Choroid plexus epithelial cell (primary cell): Measurements from ENCODE around the gene MTHFD1L.
"Not testable (repeated sequence)": the region's sequence is repeated elsewhere in the genome, so short reads cannot be mapped to it uniquely, and the experiment has no call there.

Source experiments
- DNase-seq: peaks from one replicate; pipeline ENCODE4 v3.0.0-alpha.2; 2010; ENCODE audit warnings: low read depth
- H3K4me3 ChIP-seq: 2 replicates; pipeline ENCODE4 v1.5.1; 2011; ENCODE audit warnings: low read depth, mild to moderate bottlenecking, control low read depth, low read length, moderate library complexity
- CTCF ChIP-seq: conservative IDR thresholded peaks from 2 replicates; pipeline ENCODE4 v1.5.1; 2011; ENCODE audit warnings: low read depth, mild to moderate bottlenecking, control low read depth, inconsistent platforms, low read length, moderate library complexity

Gene MTHFD1L

GRCh38 chr6:151109869-151110575 is 244.5 kb downstream of the MTHFD1L start:
- no peak overlapping the region for H3K4me3 ChIP-seq
- no peak for DNase-seq
- TF ChIP-seq CTCF: no peak

GRCh38 chr6:151110576-151110905 is 245.0 kb downstream of the MTHFD1L start:
- DNase-seq: no peak
- TF ChIP-seq CTCF: no peak
- no peak overlapping the region for H3K4me3 ChIP-seq

GRCh38 chr6:151111670-151112069 is 246.2 kb downstream of the MTHFD1L start:
- no peak for TF ChIP-seq CTCF
- H3K4me3 ChIP-seq: no peak overlapping the region
- DNase-seq: no peak

GRCh38 chr6:151112130-151112529 is 246.6 kb downstream of the MTHFD1L start:
- TF ChIP-seq CTCF: no peak
- no peak overlapping the region for H3K4me3 ChIP-seq
- DNase-seq: no peak

- DNase-seq, H3K4me3 ChIP-seq: not testable (repeated sequence)
These were observed 247.4 kb downstream of the MTHFD1L start for GRCh38 chr6:151112884-151113283.

- DNase-seq: no peak
- TF ChIP-seq CTCF: no peak
- no peak overlapping the region for H3K4me3 ChIP-seq
These were observed 248.1 kb downstream of the MTHFD1L start for GRCh38 chr6:151113641-151114040.

- TF ChIP-seq CTCF: no peak
- no peak overlapping the region for H3K4me3 ChIP-seq
- no peak for DNase-seq
These were observed 253.1 kb downstream of the MTHFD1L start for GRCh38 chr6:151118461-151119123.
